NCI-H1048 (cell line): ENCODE measurements around the gene SLC9A5.

Experiments
- DNase-seq: peaks from one replicate; lab custom pipeline; 2025; lab: John Stamatoyannopoulos, UW

SLC9A5 gene

DNA sequence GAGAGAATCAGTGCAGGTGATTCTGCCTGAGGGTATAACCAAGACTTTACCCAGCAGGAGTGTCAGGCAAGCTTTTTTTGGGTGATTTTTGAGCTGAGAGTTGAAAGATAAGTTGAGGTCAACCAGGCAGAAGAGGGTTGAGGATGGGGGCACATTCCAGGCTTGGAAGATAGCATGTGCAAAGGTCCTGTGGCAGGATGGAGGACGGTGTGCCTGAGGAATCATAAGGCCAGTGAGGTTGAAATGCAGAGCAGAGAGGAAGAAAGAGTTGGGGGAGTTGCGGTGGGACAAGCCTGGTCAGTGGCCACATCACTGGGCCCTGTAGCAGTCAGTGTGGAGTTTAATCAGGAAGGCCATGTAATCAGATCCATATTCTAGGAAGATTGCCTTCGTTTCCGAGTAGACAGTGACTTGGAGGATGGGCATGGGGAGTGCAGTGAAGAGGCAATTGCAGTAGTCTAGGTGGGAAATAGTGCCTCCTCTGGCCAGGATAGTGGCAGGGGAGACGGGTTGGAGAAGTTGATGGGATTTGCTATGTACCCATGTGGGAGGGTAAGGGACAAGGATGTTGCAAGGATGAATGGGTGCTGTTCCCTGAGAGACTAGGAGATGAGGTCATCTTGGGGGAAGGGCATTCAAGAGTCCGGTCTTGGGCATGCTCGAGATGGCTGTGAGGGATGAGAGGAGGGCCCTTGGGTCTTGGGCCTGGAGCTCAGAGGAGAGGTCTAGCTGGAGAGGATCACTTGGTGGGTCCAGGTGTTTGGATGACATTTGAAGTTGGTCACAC lies 34.5 kb downstream of the SLC9A5 start:
- no peak for DNase-seq

DNA sequence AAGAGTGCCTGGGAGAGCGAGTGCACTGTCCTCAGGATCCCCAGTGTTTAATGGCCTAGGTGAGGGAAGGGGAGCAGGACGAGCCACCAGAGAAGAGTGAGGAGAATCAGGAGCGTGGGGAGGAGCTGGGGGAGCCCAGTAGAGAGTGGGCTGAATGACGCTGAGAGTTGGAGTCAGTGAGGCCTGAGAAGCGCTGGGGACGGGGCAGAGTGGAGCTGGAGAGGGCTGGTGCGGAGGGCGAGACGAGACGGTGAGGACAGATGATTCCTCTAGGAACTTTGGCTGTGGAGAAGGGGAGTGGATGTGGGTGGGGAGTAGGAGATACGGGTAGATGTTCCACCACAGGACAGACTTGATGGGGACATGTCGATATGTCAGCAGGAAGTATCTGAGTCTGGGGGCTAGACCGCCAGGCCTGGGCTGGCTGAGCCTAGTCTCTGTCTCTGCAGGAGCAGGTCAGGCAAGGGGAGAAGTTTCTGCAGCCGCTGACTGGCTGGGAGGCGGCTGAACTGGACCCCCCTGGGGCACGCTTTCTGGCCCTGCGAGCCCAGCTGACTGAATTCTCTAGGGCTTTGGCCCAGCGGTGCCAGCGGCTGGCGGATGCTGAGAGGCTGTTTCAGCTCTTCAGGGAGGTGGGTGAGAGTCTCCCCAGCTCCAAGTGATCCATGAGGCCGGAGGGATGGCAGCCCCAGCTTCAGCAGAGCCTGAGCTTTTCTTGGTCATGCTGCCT lies 35.2 kb downstream of the SLC9A5 start:
- DNase-seq = no peak

DNA sequence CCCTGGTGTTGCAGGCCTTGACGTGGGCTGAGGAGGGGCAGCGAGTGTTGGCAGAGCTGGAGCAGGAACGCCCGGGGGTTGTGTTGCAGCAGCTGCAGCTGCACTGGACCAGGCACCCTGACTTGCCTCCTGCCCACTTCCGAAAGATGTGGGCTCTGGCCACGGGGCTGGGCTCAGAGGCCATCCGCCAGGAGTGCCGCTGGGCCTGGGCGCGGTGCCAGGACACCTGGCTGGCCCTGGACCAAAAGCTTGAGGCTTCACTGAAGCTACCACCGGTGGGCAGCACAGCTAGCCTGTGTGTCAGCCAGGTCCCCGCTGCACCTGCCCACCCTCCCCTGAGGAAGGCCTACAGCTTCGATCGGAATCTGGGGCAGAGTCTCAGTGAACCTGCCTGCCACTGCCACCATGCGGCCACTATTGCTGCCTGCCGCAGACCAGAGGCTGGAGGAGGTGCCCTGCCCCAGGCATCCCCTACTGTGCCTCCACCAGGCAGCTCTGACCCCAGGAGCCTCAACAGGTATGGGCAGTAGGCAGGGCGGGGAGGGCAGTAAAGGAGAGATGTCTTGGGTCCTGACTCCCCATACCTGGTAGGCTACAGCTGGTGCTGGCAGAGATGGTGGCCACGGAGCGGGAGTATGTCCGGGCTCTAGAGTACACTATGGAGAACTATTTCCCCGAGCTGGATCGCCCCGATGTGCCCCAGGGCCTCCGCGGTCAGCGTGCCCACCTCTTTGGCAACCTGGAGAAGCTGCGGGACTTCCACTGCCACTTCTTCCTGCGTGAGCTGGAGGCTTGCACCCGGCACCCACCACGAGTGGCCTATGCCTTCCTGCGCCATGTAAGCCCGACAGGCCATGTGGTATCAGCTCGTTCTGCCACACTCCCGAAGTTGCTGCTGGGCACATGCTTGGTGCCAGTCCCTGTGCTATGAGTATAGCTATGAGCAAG lies 36.2 kb downstream of the SLC9A5 start:
- no peak for DNase-seq

DNA sequence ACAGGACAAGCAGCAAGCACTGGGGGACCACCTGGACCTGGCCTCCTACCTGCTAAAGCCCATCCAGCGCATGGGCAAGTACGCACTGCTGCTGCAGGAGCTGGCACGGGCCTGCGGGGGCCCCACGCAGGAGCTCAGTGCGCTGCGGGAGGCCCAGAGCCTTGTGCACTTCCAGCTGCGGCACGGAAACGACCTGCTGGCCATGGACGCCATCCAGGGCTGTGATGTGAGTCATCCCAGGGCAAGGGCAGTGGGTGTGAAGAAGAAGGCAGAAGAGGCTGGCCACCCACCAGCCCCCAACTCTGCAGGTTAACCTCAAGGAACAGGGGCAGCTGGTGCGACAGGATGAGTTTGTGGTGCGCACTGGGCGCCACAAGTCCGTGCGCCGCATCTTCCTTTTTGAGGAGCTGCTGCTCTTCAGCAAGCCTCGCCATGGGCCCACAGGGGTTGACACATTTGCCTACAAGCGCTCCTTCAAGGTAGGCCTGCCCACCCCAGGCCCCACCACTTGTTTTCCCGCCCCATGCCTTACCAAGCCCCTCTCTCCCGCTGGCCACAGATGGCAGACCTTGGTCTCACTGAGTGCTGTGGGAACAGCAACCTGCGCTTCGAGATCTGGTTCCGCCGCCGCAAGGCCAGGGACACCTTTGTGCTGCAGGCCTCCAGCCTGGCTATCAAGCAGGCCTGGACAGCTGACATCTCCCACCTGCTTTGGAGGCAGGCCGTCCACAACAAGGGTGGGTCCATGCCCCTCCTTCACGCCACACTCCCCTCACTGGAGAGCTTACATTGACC lies 37.9 kb downstream of the SLC9A5 start:
- no peak for DNase-seq

DNA sequence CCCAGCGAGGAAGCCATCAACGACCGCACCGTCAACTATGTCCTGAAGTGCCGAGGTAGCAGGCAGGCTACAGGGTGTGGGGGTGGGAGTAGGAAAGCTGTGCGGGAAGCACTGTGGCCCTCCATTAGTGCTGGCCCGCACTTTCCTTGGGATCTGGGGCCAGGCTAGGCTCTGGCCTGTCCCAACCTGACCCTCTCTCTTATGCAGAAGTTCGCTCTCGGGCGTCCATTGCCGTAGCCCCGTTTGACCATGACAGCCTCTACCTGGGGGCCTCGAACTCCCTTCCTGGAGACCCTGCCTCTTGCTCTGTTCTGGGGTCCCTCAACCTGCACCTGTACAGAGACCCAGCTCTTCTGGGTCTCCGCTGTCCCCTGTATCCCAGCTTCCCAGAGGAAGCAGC lies 39.2 kb downstream of the SLC9A5 start:
- no peak for DNase-seq

DNA sequence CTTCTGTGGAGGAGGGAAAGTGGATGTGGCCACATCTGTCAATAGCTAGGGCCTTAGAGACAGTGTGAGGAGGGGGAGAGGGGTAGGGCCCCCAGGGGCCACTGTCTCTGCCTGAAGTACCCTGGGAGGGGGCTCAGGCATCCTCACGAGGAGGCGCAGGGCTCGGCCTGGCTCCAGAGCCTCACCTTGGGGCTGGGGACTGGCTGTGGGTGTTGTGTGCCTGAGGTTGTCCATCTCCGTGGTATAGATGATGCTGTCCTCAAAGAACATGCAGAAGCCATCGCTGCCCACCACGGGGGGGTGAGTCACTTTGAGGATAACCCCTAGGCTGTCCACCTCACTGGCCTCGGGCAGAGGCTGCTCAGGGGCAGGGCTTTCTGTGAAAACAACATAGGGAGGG lies 42.7 kb downstream of the SLC9A5 start:
- DNase-seq = no peak

DNA sequence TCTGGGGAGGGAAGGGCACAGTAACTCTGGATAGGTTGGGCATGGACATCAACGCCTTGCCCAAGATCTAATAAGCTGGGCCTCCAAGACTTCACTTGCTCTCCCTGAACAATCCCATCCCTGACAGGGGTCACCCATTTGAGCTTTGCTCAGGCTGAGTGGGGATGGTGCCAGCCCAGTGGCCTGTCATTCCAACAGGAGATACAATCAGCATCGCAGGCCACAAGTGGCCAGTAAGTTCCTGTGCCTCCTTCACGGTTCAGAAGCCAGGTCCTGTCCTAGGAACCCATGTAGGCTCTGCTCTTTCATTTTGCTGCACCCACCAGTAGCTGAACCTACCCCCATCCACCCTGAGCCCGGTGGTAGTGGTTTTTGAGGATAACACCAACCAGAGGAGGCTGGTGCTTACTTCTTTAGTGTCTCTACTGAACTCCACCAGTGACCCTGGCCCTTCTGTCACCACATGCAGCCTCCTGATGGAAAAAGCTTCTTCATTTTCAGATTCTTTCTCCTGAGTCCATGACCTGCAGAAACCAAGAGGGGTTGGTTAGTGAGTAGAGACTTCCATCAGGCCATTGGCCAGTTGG lies 45.5 kb downstream of the SLC9A5 start:
- no peak for DNase-seq

DNA sequence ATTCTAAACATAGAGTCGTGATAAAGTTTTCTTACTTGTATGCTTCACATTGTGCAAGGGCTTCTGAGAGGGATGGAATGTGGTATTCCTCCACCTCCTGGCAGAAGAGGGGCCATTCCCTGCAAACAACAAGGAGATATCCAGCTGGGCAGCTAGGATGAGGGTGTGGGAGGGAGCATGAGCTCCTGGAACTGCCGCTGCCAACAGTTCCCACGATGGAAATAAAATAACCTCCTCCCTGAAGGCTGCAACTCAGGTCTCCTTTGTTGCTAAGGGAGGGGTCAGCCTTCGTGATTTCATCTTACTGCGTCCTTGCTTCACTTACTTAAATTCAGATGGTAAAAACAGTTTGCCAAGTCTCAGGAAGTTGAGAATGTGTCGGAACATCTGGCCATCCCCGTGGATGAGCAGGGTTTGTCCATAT lies 46.2 kb downstream of the SLC9A5 start:
- no peak for DNase-seq

DNA sequence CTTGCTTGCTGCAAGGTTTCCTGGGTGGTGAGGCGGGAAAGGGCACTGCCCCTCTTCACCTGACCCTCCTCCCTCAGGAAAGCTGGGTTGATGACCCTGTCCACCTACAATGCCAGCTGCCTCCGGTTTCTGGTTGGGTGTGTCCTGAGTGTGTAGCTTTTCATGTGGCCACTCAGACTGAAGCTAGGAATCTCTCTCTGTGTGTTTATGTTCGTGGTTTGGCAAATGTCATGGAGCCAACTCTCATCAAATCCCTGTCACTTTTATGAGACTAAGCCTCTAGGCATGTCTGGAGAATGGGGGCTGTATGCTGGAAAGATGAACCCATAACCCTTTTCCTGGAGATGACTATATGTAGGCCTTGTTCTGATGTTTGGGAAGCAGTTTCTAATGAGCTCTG lies 47.6 kb downstream of the SLC9A5 start:
- no peak for DNase-seq

DNA sequence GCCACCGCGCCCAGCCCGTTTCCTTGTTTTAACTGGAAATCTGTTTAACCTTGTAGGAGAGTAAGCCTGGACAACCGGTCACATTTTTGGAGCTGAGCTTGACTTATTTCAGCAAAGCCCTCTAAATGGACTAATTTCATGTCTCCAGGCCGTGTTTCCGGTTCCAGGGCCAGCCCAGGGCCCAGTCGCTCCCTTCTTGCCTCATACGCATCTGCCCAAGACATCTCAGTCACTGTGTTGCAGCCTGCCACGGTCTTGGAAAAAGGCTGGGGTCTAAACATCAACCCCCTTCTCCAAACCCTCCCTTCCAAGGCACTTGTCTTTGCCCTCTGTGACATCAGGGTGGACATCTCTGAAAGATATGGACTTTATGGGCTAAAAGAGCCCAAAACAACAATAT lies 49.5 kb downstream of the SLC9A5 start:
- no peak for DNase-seq

DNA sequence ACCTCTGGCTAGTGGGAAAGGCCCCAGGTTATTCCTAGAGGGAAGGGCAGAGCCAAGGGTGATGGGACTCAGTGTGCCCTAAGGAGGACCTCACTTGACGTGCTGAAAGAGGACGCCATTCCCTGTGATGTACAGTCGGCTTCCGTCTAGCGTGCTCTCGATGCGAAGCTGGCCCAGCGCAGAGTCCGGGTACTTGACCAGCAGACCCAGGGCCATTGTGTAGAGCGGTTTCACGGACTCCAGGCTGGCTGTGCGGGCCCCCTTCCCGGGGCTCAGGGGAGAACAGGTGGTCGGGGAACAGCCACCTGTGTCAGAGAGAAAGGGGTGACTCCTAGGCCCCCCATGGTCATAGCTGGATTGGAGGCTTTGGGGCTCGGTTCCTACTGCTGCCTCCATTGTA lies 50.5 kb downstream of the SLC9A5 start:
- no peak for DNase-seq

DNA sequence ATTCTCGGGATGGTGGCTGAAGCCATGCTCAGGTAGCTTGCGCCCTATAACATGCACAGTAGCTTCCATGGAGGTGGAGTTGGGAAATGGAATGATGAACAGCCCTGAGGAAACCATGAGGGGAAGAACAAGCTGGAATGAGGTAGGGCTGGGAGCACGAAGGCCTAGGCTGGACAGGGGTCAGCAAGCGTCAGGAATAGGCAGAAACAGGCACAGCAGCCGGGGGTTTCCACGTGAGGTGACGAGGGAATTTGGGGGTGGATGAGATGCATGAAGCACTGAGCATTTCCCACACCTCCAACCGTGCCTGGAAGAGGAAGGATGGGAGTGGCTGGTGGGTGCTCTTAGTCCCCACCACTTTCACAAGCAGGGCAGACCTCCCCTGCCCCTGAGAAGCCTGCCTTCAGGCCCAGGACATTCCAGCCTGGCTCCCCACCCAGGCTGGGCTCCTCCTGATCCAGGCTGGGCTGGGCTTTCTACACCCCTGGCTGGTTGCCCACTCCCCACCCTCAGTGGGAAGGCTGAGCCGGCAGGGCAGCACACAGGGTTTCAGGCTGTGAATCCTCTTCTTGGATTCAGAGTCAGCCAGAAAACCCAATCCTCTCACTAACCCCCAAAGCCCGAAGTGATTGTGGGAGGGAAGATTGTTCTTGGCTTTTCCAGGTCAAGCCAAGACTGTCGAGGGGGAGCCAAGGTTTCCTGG lies 52.5 kb downstream of the SLC9A5 start:
- no peak for DNase-seq

DNA sequence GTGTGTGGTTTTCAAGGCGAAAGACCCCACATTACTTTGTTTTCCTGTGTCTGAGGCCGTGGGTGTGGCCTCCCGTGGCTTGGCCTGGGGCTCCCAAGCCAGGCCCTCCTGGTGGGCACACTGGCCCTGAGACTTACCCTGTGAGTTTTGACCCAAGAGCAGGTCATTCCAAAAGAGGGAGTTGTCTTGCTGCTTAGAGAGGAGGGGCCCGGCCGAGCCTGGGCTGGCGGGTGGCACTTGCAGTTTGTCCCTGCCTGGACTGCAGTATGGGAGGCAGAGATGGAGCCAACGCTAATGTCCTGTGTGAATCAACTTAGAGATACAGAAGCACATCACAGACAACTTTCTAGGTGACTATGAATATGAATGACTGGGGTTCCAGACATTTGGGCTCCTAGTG lies 53.3 kb downstream of the SLC9A5 start:
- no peak for DNase-seq

DNA sequence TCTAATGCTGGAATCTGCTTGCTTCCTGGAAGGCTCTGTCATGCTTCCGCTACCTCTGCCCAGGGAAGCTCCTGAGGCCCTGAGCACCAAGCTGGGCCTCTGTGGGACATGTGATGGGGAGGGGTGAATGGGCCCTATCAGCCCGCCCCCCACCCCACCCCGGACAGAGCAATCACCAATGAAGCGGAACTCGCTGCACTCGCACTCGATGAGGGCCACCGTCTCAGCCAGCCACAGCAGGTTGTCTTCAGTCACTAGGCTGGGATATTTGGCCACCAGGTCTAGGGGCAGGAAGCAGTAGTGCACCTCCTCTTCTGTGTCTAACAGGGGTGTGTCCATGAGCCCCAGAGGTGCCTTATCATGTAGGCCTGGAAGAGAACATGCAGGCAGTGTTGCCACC lies 54.2 kb downstream of the SLC9A5 start:
- no peak for DNase-seq

DNA sequence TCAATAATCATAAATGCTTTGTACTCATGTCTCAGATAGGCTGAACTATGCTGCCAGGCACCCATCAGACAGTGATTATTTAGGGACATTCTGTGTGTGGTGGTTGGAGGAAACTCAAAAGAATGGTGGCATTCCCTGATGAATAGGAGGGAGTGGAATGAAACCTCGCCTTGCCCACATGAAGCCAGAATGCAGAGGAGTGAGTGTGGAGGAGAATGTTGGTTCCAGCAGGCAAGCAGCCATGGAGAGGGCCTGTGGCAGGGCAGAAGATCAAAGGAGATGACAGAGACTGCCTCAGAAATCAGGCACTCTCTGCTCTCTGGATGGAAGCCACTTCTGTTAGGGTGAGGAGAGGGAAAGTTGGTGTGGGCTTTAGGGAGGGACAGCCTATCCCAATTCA lies 55.2 kb downstream of the SLC9A5 start:
- DNase-seq = no peak

DNA sequence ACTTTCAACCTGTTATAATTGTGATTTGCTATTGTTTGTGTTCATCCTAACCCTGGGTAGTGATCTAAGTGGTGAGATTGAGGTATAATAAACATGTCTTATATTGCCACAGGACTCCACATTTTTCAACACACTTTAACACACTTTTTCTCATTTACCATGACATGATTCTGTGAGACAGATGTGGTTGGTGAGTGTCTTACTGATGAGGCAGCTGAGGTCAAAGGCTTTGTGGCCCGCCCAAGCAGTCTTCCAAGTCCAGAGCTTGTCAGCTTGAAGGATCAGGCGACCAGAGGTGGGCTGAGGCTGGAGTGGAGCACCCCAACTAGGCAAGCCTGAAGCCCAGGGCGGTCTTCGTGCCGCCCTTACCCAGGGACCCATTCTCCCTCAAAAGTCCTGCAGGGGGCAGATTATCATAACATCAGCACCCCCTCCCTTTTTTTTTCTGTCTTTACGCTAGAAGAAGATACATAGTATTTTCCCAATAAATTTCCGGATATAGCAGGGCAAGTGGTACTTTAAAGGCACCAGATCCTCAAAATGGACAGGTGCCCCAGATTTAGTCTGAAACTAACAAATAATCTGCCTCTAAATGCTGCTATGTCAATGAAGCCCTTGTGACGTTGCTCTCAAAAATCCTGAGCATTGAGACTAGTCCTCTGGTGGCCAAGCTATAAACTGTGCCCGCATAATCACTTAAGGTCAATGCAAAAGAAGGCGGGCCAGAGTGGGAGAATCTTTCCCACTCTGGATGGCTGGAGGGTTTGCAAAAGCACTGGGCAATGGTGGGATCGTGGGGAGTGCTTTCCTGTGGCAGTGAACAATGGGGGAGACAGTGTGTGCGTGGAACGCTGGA lies 56.7 kb downstream of the SLC9A5 start:
- no peak for DNase-seq

DNA sequence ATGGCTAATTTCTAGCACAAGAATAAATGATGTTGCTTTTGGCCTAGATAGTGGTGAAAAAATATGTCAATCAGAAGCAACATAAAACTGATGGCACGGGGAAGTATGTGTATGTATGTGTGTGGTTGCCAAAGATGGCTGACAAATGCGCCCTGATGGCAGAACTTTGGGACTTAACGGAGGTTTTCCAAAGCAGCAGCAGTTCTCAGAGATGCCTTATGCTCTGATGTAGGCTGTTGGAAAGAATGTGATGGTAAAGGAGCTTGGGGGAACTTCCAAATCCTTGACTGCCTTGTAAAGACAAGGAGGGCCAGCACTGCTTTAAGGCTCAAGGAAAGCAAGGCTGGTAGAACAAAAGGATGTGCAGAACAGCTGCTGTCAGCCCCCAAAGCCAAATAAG lies 61.8 kb downstream of the SLC9A5 start:
- no peak for DNase-seq

DNA sequence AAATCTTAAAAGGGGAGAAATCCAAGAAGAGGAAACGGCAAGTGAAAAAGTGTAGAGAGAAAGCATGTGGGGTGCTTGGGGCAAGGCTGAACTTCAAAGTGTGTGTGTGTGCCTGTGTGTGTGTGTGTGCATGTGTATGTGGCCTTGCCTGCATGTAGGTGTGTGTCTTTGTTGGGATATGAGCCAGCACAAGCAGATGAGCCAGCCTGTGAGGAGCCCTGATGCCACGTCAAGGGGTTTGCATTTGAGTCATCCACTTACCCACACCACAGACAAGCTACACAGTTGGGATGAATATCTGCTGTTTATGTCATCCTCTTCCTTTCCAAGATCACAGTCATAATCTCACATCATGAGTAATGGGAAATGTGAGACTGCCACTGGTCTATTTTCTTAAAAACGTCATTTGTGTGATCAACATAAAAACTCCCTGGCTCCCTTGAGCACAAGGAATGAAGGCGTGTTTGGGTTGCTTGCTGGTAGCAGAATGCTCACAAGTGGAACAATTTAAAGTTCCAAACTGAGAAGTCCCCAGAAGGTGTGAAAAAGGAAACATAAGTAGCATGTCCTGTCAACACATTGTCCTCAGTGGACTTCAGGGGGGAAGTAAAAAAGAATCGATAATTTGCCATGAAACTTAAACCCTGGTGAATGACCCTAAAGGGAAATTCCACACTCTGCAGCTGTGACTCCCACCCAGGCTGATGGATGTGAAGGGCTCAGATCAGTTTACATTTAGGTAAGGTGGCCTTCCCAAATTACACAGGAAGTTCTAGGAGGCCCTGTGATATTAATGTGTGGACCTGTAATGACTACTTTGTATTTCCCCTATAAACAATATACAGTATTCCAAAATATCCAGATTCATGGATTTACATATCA lies 63.1 kb downstream of the SLC9A5 start:
- DNase-seq = no peak

DNA sequence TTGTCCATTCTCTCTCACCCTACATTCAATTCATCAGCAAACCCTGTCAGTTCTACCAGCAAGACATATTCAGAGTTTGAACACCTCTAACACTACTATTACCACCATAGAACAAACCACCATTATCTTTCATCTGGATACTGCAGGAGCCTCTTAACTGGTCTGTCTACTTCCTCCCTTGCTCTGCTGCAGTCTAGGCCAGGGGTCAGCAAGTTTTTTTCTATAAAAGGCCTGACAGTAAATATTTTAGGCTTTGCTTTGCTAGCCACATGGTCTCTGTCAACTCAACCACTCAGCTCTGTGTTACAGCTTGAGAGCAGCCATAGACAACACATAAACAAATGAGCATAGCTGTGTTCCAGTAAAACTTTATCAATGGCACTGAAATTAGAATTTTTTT lies 63.9 kb downstream of the SLC9A5 start:
- no peak for DNase-seq
